PC-3 (cell line): ENCODE measurements around the gene COL13A1.

Experiments used
- EZH2 ChIP-seq: fragments of 300-600 bp; sonication (generic); IDR thresholded peaks from one replicate; pipeline ENCODE4 v1.6.1; 2017; ENCODE audit warnings: antibody characterized with exemption, mild to moderate bottlenecking, low read length; ENCODE audit not compliant: unreplicated experiment
- EZH2phosphoT487 ChIP-seq: fragments of 300-600 bp; sonication (generic); IDR thresholded peaks from 2 replicates; pipeline ENCODE4 v1.6.1; 2018; ENCODE audit warnings: mild to moderate bottlenecking, antibody characterized with exemption, low read length, borderline replicate concordance
- TF ChIP-seq, protein P1 (sequence below): fragments of 300-600 bp; sonication (generic); conservative IDR thresholded peaks from 2 replicates; pipeline ENCODE4 v1.5.1; 2017; ENCODE audit warnings: antibody characterized with exemption, low read depth, mild to moderate bottlenecking, low read length

DNA sequence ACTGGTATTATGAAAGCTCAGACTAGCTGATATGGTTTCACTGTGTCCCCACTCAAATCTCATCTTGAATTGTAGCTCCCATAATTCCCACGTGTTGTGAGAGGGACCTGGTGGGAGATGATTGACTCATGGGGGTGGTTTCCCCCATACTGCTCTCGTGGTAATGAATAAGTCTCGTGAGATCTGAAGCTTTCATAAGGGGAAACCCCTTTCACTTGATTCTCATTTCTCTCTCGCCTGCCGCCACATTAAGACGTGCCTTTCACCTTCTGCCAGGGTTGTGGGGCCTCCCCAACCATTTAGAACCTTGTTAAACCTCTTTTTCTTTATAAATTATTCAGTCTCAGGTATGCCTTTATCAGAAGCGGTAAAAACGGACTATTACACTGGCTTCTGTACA is 40.3 kb downstream of the COL13A1 start:
- TF ChIP-seq, protein P1, sequence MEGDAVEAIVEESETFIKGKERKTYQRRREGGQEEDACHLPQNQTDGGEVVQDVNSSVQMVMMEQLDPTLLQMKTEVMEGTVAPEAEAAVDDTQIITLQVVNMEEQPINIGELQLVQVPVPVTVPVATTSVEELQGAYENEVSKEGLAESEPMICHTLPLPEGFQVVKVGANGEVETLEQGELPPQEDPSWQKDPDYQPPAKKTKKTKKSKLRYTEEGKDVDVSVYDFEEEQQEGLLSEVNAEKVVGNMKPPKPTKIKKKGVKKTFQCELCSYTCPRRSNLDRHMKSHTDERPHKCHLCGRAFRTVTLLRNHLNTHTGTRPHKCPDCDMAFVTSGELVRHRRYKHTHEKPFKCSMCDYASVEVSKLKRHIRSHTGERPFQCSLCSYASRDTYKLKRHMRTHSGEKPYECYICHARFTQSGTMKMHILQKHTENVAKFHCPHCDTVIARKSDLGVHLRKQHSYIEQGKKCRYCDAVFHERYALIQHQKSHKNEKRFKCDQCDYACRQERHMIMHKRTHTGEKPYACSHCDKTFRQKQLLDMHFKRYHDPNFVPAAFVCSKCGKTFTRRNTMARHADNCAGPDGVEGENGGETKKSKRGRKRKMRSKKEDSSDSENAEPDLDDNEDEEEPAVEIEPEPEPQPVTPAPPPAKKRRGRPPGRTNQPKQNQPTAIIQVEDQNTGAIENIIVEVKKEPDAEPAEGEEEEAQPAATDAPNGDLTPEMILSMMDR = no peak
- TF ChIP-seq EZH2 (no peak), EZH2phosphoT487 (no peak)
